Right ventricle myocardium inferior (tissue), 1 donor: Measurements from ENCODE around the gene FGFRL1. TPM values are rescaled to one million over a fixed set of nuclear protein-coding genes. Genes with fewer than 3 reads are reported as not detected.

Source experiments
- ATAC-seq: fragments of 200-7000 bp; cut with Tn5 transposase; one replicate; pipeline ENCODE4 v1.9.1; 2020; ENCODE audit warnings: mild to moderate bottlenecking, moderate library complexity
- DNase-seq: peaks from one replicate; pipeline ENCODE4 v3.0.0; 2021; ENCODE audit errors: missing footprints
- intact Hi-C: fragments of 100-400 bp; cut with DNase I; formaldehyde crosslinking; loops from one replicate; pipeline ENCODE4 v1.11.0; 2022
- total RNA-seq: library from RNA; stranded (reverse); fragmentation: NEBNext Ultra II Directional; extraction: Animal tissue kit (Norgen Biotek cat#: 25700); gene quantifications from one replicate; pipeline ENCODE4 v1.2.1, GENCODE V29; 2021
- donor health status: DM: no; HTN: yes; CAD: no; lungs with severe emphysema.

Gene FGFRL1
- total RNA-seq, 1 donor from 2014 or later, result 21.0 TPM

DNA sequence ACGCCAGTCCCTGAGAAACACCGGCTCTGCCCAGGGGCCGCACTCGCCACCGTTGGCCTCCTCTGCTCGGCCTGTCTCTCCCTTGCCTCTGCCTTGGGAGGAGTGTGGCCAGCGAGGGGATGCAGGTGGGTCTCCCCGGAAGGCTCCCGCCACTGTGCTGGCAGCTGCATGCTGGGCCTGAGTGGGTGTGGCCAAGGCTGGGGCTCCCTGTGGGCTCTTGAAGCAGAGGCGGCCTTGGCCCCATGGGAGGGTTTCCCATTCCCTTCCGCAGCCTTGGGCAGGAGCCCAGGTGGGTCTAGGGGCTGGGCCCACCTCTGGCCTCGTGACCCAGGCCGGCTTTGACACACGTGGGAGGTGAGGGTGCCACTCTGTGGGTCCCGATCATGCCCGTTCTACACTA, 19.1 kb downstream of the FGFRL1 start:
- intact Hi-C loops, result no loop called here
- DNase-seq (no peak), ATAC-seq (no peak)

DNA sequence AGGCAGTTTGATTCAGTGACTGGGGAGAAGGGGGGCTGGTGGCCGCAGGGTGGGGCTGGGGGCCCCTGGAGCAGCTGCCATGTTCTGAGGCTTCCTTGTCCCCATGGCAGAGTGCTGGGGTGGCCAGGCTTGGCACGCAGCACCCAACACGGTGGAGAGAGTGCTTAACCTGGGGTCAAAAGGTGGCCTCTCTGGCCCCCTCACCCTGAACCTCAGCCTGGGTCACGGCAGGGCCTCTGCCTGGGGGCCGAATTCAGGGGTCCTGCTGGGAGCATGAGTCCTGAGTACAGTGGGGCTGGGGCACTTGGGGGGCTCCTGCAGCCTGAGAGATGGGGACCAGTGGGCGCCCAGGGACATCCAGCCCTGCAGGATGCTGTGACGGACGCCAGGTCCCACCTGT, 19.9 kb downstream of the FGFRL1 start:
- DNase-seq (no peak), ATAC-seq (no peak)
- intact Hi-C loops, result no loop called here

DNA sequence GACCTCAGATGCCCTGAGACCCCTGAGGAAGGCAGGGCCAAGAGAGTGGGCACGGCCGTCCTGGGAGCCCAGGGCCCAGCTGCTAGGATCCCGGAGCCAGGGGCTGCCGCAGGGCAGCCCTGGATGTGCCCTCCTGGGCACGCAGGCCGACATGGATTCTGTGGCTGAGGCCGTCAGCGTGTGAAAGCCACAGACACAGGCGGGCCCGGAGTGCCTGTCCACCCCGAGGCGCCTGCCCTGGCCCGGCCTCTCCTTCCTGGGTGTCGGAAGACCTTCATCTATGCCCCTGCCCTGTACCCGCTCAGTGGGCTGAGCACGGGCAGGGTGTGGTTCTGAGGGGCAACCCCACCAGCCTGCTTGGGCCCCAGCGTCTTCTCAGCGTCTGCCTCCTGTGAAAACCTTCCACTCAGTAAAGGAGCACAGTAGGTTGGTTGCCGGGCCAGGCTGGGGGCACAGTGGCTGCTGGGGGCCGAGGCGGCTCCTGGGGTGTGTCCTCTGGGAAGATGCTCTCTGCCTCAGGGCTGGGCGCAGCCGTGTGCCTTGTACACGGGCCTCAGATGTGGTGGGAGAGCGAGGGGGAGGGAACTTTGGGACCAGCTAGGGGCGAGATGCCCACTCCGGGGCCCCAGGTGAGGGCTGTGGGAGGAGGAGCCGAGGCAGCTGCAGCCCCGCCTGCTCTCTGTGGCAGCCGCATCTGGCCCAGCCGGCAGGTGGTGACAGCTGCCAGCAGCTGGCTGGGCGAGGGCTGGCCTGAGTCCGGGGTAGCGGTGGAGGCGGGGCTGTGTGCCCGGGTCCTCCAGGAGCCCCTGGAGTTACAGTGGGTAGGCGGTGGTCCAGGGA, 20.8 kb downstream of the FGFRL1 start:
- intact Hi-C loops, result no loop called here
- ATAC-seq (no peak), DNase-seq (no peak)

DNA sequence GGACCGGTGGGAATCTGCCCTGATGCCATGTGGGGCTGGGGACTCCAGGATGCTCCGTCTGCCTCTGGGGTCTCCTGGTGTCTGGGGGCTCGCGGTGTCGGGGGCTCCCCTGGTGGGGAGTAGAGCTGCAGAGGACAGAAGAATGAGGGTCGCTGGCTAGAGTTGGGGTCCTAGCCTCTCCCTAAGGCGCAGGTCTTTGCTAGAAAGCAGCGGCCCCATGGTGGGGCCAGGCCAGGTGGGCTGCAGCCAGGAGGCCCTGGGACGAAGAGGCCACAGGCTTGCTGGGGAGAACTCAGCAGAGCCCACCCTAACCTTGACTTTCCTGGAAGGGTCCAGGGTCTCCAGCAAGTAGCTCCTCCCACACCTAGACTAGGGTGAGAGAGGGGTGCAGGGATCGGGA, 21.4 kb downstream of the FGFRL1 start:
- intact Hi-C loops, result no loop called here
- DNase-seq (no peak), ATAC-seq (no peak)

DNA sequence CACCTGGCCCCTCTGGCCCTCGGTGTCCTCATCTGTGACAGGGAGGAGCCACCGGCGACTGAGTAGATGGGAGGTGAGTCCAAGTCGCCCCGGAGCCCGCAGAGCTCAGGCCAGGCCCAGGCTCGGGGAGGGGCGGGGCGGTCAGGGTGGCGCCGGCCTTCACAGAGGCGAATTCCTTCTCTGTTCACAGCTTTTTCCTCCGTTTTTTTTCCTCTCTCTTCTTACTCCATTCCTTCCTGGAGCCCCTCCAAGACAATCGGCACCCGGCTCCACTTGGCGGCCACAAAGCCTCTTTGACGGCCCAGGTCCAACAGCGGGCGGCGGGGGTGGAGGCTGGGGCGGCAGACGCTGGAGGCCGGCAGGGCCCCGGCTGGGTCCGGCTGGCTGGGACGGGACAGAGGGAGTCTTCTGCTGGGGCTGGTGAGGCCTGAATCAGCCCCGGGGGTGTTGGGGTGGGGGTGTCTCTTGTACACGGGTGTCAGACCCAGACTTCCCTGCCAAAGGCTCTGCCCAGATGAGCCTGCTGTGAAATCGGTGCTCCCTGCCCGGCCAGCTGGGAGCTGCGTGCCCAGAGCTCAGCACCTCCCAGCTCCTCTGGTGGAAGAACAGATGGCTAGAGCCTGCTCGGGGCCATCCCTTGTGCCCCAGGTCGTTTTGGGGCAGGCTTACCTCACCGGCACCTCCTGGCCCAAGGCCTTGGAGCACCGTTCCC, 22.6 kb downstream of the FGFRL1 start:
- intact Hi-C loops, result no loop called here
- ATAC-seq (peak; percentile 47), DNase-seq (no peak)

DNA sequence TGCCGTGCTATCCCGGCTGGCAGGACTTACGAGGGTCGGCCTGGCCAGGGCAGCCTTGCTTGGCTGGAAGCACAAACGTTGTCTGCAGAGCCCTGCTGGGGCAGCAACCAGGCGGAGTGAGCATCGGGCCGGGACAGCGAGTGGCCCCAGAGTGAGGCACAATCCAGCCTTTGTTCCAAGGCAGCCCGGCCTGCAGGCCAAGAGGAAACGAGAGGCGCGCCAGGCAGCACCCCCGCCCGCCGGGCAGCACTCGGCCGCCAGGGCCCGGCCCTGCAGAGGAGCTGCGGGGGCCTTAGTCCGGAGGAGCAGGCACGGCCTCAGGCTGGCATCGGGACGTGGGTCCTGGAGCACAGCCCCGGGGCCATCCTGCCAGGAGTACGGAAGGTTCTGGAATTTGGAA, 24.1 kb downstream of the FGFRL1 start:
- intact Hi-C loops, result no loop called here
- DNase-seq (no peak), ATAC-seq (peak; percentile 69)

DNA sequence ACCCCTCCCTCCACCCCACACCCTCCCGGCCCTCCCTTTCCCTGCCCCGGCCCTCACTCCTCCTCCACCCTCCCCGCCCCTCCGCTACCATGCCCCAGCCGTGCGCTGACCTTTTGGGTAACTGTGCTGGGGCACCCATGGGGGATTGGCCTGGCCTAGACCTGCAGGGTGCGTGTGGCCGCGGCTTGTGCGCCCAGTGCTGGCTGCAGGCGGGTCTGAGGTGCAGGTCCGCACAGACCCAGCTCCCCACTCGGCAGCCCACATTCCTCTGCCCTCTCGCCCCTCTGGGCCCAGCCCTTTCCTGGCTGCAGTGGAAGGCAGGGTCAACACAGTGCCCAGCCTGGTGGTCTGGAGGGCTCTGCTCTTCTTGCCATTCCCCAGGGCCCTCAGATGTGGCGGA, 24.7 kb downstream of the FGFRL1 start:
- intact Hi-C loops, result no loop called here
- ATAC-seq (no peak), DNase-seq (no peak)

DNA sequence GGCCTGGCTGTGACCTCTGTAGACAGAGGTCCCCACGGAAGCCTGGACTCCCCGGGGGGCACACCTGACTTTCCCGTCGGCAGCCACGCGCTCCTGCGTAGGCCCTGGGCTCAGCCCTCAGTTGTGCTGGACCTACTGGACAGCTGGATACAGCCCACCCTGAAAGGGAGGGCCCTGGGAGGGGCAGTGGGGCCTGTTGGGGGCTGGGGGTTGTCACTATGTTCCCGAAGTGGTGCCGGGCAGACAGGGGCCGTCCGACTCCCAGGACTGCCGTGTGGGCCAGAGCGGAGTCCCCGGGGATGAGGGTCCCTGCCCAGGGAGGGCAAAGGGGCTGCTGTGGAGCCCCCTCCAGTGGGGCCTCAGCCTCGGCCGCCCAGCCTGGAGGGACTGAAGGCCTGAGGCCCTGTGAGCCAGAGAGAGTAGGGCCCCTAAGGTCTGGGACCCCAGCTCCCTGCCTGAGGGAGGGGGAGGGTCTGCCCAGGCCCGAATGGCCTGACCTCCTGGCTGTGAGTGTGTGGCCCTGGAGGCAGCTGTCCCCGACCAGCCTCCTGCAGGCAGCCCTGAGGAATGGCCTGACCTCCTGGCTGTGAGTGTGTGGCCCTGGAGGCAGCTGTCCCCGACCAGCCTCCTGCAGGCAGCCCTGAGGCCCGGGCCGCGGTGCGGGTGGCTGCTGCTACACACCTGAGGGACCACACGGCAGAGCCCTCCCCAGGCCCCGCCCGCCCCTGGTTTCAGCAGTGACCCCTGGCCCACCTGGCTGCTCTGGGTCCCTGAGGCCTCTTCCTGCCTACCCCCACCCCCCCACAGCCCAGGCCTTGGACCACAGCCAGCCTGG, 25.8 kb downstream of the FGFRL1 start:
- intact Hi-C loops, result no loop called here
- no peak for ATAC-seq
- no peak for DNase-seq

DNA sequence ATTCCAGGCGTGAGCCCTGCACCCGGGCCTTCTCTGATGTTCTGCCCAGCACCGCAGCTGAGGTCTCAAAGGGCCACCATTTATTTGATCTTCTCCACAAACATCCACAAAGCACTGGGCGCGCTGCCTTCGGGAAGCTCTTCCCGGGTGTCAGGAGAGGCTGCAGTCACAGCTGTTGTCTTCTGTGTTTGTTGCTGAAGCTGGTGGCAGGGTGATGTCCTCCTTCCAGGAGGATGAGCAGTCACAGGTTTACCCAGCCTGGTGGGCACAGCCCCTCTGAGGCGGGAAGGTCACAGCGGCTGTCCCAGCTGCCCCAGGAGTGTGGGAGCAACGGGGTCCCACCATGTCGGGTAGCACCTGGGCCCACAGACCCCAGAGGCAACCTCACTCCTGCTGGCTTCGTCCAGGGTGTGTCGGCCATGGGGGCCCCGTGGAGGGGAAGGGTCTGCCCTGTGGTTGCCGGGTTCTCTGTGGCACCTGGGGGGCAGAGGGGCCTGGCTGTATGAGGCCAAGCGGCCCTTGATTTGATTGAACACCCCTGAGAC, 27.6 kb downstream of the FGFRL1 start:
- ATAC-seq (no peak), DNase-seq (peak; percentile 37)
- intact Hi-C loops, result no loop called here

DNA sequence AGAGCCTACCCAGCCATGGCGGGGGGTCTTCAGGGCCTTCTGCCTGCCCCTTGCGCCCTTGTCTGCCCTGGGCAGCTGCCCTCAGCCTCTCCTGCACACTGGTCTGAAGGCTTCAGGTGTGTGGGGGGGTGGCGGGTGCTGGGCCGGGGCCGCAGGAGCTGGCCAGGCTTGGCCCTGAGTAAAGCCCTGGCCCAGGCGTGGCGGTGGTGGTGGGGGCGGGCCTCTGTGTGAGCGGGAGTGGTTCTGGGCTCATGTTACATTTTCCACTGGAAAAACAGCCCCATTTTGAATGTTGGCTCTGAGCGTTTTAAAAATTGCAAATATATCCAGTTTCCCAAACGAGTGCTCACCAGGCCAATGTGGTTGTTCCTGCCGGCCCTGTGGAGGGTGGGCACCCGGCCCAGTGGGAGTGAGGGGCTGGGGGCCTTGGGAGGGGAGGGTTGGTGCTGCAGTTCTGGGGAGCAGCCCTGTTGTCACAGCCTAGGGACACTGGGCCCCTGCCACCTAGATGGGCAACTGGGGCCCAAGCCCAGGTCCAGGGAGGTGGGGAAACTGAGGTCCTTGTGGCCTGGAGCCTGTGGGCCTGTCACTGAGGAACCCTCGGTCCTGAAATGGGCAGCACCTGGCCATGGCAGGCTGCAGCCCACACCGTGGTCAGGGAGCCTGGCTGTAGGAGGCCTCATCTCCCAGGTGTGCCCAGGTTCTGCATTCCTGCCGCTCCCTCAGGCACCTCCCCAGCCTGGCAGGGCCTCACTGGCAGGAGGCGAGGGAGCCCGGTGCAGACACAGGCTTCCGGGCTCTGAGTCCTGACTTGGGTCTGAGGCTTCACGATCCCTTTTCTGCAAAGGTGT, 28.3 kb downstream of the FGFRL1 start:
- DNase-seq (peak; percentile 66), ATAC-seq (no peak)
- intact Hi-C loops, result no loop called here

DNA sequence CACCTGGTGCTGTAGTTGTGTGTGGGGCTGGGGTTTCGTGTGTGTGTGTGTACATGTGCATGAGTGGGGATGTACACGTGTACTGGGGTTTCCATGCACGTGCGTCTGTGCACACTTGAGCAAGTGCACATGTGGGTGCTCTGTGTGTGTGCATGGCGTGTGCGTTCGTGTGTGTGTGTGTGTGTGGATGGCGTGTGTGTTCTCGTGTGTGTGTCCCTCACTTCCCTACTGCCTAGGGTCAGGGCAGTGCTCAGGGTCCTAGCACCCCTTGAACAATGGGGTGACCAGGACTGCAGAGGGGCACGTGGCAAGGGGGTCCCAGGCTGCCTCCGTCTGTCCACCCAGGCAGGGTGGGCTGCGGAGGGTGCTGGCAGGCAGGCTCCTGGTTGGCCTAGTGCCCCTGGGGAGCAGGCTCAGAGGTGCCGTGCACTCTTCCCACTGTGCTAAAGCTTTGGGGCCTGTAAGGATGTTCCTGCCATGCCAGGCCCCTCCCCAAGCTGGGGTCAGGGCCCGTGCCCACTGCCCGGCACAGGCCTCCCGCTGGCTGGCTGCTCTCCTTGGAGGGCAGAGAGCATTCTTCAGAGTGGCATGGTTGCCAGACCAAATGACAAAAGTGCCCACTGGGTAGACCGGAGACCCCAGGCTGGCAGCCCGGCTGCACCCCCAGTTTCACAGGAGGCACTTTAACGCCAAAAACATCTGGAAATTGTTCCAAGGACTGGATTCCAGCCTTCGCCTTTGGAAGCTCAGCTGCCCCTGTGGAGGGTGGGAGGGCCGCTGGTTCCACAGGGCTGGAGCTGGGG, 29.1 kb downstream of the FGFRL1 start:
- intact Hi-C loops, result no loop called here
- ATAC-seq (no peak), DNase-seq (peak; percentile 47)

DNA sequence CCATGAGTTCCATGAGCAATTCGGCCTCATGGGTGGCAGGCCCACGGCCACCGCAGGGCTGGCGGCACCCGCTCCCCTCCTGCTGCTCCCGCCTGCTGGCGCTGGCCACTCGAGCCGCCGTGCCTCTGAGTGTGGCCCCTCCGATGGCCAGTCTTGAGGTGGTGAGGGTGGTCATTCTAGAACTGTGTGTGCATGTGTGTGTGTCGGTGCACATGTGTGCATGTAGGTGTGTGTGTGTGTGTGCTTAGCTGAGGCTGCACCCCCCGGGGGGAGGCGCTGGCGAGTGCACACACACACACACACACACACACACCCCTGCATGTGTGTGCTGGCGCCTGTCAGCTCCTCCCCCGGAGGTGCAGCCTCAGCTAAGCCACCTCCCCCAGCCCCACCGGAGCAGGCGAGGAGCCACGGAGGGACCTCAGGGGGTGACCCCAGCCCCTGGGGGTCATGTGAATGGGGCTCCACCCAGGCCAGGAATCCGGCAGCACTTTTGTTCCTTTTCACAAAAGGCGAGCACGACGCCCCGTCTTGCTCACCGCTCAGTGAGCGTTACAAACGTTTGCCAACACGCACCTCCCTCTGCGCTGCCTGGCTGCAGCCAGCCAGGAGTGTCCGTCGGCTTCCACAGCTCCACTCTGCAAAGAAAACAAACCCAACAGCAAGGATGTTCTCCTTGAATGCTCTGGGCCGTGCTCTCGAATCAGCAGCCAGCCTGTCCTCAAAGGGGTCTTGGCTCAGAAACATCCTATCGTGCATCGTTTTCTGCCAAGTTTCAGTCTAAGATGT, 29.9 kb downstream of the FGFRL1 start:
- no peak for ATAC-seq

DNA sequence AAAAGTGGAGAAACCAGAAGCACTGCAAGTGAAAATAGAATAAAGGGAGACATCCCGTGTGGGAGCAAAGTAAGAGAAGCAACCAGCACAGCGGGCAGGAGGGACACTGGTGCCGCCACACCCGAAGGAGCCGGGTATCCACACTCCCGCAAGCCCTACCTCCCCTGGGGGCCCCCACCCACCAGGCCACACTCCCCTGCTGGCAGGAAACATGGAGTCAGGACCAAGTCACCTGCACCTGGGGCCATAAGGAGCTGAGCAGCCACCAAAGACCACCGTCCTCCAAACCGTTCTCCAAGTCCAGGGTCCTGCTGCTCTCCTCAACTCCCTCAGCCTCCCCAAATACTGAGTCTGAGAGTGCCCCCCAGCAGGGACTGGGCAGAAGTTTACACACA, 30.5 kb downstream of the FGFRL1 start:
- no peak for ATAC-seq
- DNase-seq, result peak; percentile 61
- intact Hi-C loops, result no loop called here

More for the DNA sequence above, 29.9 kb downstream of the FGFRL1 start:
- intact Hi-C loops, result no loop called here
- DNase-seq, result peak; percentile 59

DNA sequence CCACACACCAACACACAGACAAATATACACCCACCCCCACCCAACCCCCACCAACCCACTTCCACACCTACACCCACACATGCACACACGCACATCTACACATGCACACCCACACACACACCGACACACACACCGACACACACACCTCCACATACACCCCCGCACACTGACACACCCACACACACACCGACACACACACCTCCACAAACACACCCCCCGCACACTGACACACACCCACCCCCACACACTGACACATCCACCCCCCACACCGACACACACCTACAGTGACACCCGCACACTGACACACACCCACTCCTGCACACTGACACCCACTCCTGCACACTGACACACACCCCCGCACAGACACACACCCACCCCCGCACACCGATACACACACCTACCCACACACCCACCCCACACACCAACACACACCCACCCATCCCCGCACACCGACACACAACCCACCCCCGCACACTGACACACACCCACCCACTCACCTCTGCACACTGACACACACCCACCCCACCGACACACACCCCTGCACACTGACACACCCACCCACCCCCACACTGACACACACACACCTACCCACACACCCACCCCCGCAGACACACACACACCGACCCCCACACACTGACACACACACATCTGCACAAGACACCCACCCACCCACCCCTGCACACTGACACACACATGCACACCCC, 31.1 kb downstream of the FGFRL1 start:
- intact Hi-C loops, result no loop called here
- peak; percentile 21 for DNase-seq
- ATAC-seq, result no peak

DNA sequence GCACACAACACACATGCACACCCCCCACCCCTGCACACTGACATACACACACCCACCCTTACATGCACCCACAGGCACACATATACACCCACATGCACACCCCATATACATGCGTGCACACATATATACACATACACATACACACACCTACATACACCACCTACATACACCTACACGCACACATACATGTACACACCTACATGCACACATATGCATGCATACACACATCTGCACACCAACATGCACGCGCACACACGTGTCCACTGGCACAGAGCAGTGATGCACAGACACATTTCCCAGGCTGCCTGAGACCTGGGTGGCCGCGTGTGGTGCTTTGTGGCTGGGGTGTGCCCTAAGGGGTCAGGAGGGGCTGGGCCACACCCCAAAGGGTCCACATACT, 31.7 kb downstream of the FGFRL1 start:
- DNase-seq (no peak), ATAC-seq (no peak)
- intact Hi-C loops, result no loop called here
